ENCODE results near the gene PRKAG1.

The PRKAG1 gene

DNA sequence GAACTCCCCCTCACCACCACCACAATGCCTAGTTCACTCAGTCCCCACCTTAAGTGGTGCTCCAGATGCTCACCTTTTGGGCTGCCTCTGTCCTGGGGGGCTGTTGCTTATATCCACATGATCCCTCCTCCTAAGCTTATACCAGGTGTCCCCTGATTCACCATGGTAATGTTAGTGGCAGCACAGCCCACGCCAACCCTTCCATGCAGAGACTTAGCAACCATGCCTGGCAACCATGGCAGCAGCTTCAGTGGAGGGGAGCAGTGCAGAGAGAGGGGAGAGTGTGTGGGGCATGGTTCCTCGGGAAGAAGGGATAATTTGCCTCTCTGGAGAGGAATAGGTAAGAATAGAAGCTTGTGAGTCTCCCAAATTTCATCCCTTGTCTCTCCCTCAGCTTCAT lies 18.2 kb downstream of the PRKAG1 start:
- no peak for DNase-seq

DNA sequence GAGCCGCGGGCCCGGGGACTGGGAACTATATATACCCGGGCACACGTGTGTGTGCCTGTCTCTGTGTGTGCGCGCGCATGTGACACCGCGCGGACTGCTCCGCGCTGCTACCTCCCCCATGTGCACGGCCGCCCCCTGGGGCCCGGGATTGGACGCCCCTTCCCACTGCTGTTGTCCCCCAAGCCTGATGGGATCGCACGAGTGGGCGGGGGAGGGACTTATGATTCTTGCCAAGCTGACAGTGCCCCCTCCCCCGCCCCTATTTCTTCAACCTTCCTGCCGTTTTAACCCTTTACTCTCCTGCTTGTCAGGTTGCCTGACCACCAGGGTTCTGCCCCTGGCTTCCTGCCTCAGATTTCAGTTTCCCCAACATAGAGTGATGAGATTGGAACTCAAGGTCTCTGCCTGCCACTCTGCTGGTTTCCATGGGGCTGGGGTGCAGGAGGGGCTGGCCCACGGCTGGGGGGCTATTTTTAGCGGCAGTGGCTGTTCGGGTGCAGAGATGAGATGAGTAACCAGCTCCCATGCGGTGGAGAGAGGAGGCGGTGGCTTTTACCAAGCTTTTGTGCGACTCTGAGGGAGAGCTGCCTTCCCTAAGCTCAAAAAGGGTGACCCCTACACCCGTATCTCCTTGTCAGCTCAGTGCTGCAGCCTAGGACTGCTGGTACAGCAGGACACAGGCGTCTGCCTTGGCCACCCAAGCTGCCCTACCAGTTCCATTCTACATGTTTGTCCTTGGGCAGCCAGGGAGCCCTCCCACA lies 19.0 kb downstream of the PRKAG1 start, which contains the start of gene DDN:
Gene DDN (minus strand): TSS at position 5 of the 761 bp plus-strand sequence. CDS start 88 bp downstream, outside the sequence.
- no peak for DNase-seq

DNA sequence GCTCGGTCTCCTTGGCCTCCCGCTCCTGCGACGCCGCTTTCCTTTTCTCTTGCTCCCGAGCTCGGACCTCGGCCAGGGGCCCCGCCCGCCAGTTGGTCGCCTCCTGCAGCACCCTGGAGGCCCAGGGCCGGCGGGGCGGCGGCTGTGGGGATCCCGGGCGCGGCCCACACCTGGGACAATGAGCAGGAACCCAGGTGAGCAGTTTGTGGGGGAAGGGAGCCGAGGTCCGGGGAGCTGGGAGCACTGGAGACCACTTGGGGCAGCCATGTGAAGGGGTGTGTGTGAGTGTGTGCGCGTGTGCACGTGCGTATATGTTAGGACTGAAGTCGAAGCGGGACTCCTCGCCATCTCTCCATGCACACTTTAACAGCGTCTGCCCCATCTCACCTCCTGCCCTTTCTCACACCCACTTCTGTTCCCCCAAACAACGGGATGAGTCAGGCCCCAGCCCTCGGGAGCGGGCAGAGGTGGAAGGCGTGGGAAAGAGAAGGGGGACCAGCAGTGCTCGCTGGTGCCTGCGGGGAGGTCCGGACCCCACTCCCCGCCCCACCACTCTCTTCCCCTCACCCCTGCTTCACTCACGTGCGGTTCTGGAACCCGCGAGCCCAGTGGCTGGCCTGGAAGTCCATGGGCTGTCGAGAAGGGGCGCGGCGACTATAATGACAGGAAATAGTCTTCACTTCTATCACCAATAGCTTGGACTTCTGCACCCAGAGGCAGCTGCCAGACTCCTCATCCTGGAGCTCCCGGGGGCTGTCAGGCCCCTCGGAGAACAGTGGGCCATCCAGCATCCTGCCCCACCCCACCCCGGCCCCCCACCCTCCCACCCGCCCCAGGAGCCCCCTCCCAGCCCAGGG lies 19.9 kb downstream of the PRKAG1 start:
- DNase-seq = no peak

DNA sequence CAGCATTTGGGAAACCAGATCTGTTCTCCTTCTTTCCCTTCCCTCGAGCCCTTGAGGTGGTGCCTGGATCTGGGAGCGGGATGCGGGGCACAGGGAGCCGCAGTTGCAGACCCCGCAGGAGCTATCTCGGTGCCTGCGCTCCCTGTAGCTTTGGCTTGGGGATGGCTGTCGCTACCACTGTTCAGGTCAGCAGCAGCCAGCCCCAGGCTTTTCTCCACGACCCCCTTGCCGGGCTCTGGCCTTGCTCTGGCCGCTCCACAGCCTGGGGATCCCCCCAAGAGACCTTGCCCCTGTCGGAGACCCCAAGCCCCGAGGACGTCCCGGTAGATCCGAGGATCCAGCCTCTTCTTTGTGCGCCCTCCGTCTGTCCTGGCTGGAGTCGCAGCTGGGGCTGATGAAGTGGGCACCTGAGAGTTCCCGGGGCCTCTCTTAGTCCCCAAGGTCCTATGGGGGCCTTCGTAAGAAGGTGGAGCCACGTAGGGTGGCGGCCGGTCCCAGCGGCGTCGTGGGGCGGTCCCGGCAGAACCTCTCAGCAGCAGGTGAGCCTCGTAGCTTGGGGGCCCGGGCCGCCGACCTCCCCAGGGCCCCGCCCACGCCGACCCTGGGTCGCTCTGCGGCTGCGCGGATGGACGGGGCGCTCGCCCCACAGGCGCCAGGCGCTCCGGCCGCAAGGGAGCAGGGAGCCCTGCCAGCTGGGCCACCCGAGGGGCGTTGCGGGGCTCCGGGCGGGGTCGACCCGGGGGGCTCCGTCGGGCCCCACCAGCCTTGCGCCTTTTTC lies 20.7 kb downstream of the PRKAG1 start:
- DNase-seq = no peak

DNA sequence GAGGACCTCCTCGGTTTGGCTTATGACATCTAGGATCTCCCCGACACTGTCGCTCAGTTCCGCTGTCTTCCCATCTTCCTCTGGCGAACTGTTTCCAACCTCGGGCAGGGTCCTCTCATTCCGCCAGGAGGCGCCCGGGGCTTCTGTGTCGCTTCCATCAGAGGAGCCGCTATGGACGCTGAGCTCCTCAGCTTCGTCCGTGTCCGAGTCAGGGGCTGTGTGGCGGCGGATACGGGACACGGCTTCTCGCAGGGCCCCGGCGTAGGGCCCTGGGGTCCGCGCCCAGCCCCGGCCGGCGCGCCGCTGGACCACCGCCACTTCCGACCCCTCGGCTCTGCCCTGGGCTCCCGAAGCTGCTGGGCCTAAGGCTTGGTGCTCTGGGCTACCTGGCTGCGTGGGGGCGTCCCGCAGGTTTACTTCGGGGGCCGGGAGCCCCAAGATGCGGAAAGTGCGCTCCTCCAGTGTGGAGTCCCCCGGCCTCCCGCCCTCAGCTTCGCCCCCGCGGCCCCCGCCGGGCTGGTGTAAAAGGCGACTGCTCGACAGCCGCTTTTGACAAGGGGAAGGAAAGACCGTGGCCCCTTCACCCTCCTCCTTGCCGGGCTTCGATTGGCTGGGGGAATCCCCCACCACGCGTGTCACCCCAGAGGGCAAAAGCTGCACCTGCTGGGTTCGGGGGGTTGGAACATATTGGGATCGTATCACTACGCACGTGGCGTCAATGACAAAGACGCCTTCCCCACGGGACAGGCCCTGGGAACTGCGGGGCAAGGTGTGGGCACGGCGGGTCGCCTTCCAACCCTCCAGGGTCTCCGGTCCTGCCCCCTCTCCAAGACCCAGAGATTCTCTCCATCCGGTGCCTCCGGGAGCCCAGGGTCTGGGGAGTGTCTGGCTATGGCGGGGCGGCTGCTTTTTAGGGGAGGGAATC lies 21.5 kb downstream of the PRKAG1 start:
- peak; percentile 64 for DNase-seq

DNA sequence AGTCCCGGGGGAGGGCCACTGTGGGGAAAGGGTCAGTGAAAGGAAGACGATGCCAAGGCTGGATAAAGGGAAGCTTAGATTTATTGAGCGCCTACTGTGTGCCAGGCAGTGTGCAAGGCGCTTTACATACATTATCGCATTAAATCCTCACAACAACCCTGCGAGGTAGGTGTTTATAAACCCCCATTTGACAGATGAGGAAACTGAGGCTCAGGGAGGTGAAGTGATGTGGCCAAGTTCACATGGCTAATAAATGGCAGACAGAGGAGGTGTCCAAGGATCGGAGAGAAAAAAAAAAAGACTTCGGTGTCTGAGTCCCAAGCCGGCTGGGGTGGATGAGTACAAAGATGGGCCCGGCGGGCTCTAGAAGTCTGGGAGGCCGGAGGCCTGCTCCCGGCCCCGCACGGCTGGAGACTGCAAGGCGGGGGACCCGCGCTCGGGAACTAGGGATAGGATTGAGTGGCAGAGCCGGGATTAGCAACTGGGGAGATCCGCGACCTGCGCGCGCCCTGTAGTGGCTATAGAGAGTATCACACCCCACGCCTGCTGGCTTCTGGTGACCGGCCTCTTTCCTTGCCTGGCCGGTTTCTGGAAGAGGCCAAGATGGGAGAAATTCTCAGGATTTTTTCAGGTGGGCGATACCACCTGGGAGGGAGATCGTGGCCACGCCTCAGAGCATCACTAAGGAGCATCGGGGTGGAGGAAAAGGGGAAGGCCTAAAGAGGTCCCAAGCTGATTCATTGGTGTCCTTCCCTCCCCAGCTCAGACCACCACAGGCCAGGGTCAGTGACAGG lies 23.3 kb downstream of the PRKAG1 start:
- DNase-seq = peak; percentile 63

DNA sequence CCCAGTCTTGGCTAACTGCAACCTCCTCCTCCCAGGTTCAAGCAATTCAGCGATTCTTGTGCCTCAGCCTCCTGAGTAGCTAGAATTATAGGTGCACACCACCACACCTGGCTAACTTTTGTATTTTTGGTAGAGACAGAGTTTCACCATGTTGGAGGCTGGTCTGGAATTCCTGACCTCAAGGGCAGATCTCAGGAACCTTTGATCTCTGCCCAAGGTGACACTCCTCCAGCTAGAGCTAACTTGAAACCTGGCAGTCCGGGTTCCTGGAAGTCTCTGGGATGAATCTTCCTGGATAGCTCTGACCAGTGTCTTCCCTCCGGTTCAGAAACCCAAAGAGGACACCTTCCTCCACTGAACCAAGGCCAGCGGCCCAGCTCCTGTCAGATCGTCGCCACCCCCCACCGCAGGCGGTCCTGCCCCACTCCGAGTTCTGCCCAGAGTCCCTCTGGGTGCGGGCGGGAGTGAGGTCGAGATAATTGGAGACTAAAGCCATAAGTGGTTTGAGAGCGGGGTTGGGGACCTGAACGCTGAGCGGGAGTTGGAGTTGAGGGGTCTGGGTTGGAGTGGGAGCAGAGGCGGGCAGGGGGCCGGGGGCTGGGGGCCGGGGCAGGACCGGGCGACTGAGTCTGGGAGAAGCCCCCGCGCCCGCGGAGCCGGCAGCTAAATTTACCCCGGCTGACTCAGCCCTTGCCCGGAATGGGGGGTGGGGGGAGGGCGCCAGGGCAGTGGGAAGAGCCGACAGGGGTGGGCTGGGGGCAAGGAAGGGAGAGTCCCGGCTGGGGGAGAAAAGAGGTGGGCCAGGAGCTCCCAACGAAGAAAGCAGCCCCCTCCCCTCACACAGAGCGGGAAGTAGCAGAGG lies 24.1 kb downstream of the PRKAG1 start:
- DNase-seq = no peak

DNA sequence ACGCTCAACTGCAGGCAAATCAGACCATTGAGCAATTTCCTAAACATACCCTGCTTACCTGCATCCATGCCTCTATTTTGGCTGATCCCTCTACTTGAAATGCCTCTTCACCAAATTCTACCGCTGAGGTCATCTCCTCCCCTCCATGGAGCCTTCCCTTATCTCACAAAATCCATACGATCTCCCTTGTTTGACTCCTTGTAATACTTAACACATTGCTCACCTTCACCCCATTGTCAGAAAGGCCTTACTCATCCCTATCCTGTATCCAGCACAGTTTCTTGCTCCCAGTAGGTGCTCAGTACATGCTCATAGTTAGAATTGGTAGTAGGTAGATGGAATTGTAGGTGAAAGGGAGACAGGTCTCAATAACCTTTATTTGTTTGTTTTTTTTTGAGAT lies 24.8 kb downstream of the PRKAG1 start:
- DNase-seq = no peak

DNA sequence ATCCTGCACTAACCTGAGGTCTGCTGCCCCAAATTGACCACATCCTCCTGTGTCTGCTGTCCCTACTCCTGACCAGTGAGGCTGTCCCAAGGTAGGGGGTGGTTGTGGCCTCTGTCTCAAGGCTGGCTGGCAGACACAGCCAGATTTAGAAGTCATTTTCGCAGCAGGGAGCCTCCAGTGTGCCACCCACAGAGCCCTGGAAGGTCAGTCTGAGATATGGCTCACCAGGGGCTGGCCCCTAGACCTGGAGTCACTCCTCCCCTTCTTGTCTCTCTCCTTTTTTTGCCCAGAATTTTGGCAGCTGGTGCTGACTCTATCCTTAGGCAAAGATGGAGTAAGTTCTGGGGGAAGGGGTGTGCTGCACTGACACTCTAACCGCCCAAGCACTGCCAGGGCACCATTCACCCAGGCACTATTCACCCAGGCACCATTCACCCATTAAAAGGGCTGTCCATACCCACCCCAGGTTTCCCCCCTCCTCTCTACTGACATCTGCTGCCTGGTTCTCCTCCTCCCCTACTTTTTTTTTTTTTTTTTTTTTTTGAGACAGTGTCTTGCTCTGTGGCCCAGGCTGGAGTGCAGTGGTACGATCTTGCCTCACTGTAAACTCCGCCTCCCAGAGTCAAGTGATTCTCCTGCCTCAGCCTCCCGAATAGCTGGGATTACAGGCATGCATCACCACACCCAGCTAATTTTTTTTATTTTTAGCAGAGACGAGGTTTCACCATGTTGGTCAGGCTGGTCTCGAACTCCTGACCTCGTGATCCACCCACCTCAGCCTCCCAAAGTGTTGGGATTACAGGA lies 27.1 kb downstream of the PRKAG1 start:
- no peak for DNase-seq

DNA sequence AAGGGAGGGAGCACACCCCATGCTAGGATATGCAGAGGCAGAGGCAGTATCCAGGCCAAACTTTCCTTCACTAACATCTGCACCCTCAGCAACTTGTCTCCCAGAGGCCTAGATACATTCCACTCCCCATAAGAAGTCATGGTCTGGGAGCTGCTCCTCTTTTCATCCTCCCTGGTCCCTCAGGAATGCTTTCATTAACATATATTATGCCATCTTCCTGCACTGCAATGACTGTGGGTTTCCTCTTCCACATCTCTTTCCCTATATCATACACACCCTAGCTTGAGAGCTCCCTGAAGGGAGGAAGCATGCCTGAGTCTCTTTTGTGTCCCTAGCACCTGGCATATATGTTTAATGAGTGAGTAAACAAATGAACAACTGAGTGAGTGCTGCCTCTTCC lies 28.0 kb downstream of the PRKAG1 start:
- DNase-seq = no peak

DNA sequence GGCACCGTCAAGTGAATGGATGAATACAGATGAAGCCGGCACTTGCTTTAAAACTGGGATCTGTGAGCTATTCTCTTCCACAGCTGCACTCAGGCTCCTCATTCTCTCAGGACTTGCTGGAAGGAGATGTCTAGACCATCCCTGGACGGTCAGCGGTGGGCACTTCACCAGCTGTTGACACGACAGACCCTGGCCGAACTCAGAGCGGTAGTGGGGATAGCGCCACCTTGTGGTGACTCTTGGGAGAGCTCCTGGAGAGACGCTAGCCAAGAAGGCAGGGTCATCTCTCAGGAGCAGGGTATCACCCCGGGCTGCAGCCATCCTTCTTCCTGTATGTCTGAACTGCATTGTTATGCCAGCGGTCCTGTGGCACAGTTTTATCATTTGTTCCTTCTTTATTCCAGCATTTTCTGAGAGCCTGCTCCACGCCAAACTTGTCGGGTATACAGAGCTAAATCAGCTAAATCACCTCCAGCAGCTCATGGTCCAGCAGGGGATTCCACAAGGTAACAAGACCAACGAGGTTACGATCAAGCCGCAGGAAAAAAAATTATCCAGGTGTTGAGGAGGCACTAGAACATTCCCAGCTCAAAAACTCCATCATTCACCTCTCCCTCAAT lies 30.4 kb downstream of the PRKAG1 start:
- DNase-seq = no peak

DNA sequence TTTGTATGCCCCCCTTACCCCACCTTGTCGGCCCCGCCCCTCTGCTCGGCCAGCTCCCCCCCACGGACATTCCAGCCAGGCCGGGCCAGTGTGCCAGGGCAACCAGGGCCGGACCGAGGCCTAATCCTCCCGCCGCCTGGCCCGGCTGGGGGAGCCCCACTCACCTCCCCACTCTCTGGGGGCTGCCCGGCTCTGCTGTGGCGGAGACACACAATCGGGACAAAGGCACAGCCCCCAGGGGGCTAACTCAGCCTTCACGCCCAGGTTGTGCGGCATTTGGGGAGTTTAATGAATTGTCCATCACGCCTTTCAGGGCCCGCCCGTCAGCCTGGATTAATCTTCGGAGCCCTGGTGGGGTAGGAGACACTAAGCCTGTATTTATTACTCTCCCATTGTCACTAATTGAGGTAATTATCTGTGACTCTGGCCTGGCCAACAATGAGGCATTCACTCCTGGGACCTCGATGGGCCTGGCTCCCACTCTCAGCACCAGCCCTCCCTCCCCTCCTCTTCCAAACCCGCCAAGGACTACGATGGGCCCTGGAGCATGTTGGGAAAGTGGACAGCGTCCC lies 31.8 kb downstream of the PRKAG1 start:
- no peak for DNase-seq

DNA sequence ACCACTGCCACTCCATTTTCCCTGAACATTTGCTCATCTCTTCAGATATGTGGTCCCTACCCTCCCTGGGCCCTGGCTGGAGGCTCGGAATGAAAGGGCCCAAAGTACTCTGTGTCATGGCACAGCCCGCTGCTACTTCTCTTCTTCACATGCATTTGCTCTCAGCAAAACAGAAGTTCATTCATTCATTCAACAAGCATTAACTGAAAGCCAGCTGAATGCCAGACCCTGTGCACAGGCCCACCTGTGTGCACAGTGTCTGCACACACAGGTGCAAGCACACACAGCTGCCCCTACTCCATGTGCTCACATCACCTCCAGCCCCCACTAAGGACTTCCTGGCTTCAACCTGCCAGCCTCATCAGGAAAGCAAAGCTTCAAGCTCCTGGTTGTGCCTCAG lies 32.7 kb downstream of the PRKAG1 start:
- DNase-seq = no peak

DNA sequence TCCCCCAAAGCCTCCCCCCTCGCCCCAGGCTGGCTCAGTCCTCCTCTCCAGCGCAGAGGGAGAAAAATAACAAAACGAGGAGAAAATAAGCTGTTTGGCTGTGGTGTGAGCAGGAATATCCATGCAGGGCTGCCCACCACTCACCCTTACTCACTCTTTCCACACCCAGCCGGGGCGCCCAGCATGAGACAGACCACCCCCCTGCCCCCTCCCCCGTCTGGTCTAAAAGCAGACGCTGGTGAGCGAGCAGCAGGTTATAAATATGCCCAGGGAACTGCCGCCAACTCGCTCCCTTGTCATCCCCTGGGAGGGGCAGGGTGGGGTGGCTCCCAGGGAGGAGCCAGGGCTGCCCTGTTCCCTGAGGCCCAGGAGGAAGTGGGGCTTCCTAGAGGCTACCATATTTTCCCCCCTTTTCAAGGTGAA lies 33.1 kb downstream of the PRKAG1 start:
- DNase-seq = no peak

DNA sequence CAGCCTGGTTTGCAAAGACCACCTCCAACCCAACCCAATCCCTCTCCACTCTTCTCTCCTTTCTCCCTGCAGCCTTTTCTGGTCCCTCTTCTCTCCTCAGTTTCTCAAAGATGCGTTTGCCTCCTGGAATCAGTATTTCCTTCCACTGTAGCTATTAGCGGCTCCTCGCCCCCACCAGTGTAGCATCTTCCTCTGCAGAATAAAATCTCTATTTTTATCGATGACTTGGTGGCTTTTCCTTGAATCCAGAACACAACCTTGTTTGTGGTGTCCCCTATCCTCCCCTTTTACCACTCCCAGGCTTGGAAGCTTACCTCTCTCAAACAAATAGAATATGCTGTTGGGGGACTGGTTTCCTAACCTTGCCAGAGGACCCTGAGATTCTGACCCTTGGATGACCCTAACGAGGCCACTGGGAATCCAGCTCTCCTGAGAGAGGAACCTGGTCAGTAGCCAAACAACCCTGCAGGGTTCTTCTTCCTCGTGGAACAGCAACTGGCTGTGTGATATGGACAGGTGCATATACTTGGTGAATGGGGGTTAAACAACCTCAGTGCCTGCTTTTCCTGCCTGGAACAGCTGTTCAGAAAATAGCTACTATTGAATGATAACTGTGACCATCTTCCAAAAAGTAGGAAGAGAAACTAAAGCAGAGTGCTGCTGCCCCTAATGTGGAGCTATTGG lies 36.0 kb downstream of the PRKAG1 start:
- DNase-seq = no peak

DNA sequence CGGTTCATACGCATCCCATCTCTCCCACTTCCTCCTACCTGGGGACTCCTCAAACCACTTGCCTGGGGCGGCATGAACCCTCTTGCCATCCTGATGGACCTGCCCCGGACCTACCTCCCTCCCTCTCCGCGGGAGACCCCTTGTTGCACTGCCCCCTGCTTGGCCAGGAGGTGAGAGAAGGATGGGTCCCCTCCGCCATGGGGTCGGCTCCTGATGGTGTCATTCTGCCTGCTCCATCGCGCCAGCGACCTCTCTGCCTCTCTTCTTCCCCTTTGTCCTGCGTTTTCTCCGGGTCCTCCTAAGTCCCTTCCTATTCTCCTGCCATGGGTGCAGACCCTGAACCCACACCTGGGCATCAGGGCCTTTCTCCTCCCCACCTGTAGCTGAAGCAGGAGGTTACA lies 36.8 kb downstream of the PRKAG1 start:
- no peak for DNase-seq

DNA sequence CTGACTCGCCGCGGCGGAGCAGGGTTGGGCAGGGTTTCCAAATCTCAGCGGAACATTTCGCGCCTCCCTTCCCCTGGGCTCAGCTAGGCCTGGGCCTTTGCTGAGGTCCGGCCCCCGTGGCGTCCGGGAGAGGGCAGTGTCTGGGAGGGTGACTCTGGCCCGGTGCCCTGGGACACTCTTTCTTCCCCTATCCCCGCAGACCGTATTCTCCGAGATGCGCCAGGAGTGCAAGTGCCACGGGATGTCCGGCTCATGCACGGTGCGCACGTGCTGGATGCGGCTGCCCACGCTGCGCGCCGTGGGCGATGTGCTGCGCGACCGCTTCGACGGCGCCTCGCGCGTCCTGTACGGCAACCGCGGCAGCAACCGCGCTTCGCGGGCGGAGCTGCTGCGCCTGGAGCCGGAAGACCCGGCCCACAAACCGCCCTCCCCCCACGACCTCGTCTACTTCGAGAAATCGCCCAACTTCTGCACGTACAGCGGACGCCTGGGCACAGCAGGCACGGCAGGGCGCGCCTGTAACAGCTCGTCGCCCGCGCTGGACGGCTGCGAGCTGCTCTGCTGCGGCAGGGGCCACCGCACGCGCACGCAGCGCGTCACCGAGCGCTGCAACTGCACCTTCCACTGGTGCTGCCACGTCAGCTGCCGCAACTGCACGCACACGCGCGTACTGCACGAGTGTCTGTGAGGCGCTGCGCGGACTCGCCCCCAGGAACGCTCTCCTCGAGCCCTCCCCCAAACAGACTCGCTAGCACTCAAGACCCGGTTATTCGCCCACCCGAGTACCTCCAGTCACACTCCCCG lies 37.4 kb downstream of the PRKAG1 start:
- no peak for DNase-seq
